Thymus (tissue), 11 donors: Measurements from ENCODE around the gene RHBDD2. TPM values are rescaled to one million over a fixed set of nuclear protein-coding genes. Genes with fewer than 3 reads are reported as not detected.
A peak's percentile ranks its signal among the peaks of the same experiment; 100 is the strongest.

Source experiments
- DNase-seq, 9 donors: peaks; one replicate each; pipeline ENCODE4 v3.0.0-alpha.2; 2013; ENCODE audit warnings: low spot score in 9 of 9, low read depth in 6 of 9, missing footprints in 1 of 9
- H3K27ac ChIP-seq, 2 donors: one replicate each; pipeline ENCODE4 v1.5.1; 2013; ENCODE audit warnings: control low read depth in 1 of 2, low read depth in 1 of 2, low read length in 1 of 2, mild to moderate bottlenecking in 1 of 2, moderate library complexity in 1 of 2
- H3K27me3 ChIP-seq, 2 donors: one replicate each; pipeline ENCODE4 v1.5.1; 2013; ENCODE audit warnings: low read length in 1 of 2; ENCODE audit not compliant: control insufficient read depth in 2 of 2, insufficient read depth in 1 of 2
- H3K36me3 ChIP-seq, 2 donors: one replicate each; pipeline ENCODE4 v1.5.1; 2013; ENCODE audit warnings: low read length in 1 of 2, mild to moderate bottlenecking in 1 of 2, moderate library complexity in 1 of 2; ENCODE audit not compliant: control insufficient read depth in 2 of 2, insufficient read depth in 2 of 2
- H3K4me1 ChIP-seq, 2 donors: one replicate each; pipeline ENCODE4 v1.5.1; 2013; ENCODE audit warnings: low read length in 2 of 2; ENCODE audit not compliant: control insufficient read depth in 2 of 2, insufficient read depth in 2 of 2
- H3K4me3 ChIP-seq, 2 donors: one replicate each; pipeline ENCODE4 v1.5.1; 2013; ENCODE audit warnings: low read length in 2 of 2, control low read depth in 1 of 2, mild to moderate bottlenecking in 1 of 2
- H3K9me3 ChIP-seq, 2 donors: one replicate each; pipeline ENCODE4 v1.5.1; 2013; ENCODE audit warnings: low read length in 1 of 2, mild to moderate bottlenecking in 1 of 2; ENCODE audit not compliant: control insufficient read depth in 2 of 2, insufficient read depth in 1 of 2
- WGBS: extraction: QIAGEN DNeasy Blood & Tissue Kit; methylation state at CpG from one replicate; pipeline ENCODE4 v1.1.7; 2013; 5-methylcytosine and 5-hydroxymethylcytosine counted together
- polyA plus RNA-seq: library from polyadenylated mRNA; stranded (reverse); fragments of 200-250 nt; gene quantifications from one replicate; pipeline ENCODE4 v1.2.3, GENCODE V29; 2013
- total RNA-seq: library from RNA; stranded (reverse); fragments of 120-200 nt; gene quantifications from one replicate; pipeline ENCODE4 v1.2.4, GENCODE V29; 2013
- donor health status: healthy.

Gene RHBDD2
- total and polyA plus RNA-seq, 2 donors, result 18.3 to 90.7 TPM

- H3K4me1 ChIP-seq, result peaks cover 19 to 20% of the 10 kb centered on the region in 2 donors
- WGBS, result 96% methylated on average over 11 of the region's 11 CpGs
- H3K9me3 ChIP-seq, result no peaks in the 10 kb centered on the region
- H3K4me3 ChIP-seq, result peak overlapping the region in 1 of 2 donors; percentile 86
- no peak overlapping the region for H3K27ac ChIP-seq
- no peaks in the 10 kb centered on the region for H3K27me3 ChIP-seq
- peaks cover 2 to 3% of the 10 kb centered on the region in 2 donors for H3K36me3 ChIP-seq
- DNase-seq, result no peak
Observed at GRCh38 chr7:75916685-75917634, 38.1 kb downstream of the RHBDD2 start.

GRCh38 chr7:75920431-75921161 is 41.8 kb downstream of the RHBDD2 start:
- peaks cover 12 to 16% of the 10 kb centered on the region in 2 donors for H3K4me1 ChIP-seq
- H3K36me3 ChIP-seq, result peaks cover 2 to 3% of the 10 kb centered on the region in 2 donors
- no peaks in the 10 kb centered on the region for H3K9me3 ChIP-seq
- DNase-seq, result no peak
- no peaks in the 10 kb centered on the region for H3K27me3 ChIP-seq
- H3K4me3 ChIP-seq, result no peak overlapping the region
- no peak overlapping the region for H3K27ac ChIP-seq
- 96% methylated on average over 19 of the region's 19 CpGs for WGBS

GRCh38 chr7:75921479-75921878 is 42.6 kb downstream of the RHBDD2 start:
- Histone ChIP-seq H3K27me3 (no peaks in the 10 kb centered on the region), H3K4me1 (peaks cover 5 to 9% of the 10 kb centered on the region in 2 donors), H3K36me3 (peaks cover 3 to 4% of the 10 kb centered on the region in 2 donors), H3K4me3 (no peak overlapping the region), H3K9me3 (no peaks in the 10 kb centered on the region), H3K27ac (no peak overlapping the region)
- WGBS, result 97% methylated on average over 14 of the region's 14 CpGs
- no peak for DNase-seq

GRCh38 chr7:75922966-75923603 is 44.3 kb downstream of the RHBDD2 start:
- H3K9me3 ChIP-seq, result no peaks in the 10 kb centered on the region
- H3K4me1 ChIP-seq, result peaks cover 6 to 14% of the 10 kb centered on the region in 2 donors
- WGBS, result 95% methylated on average over 9 of the region's 9 CpGs
- no peak overlapping the region for H3K4me3 ChIP-seq
- H3K27ac ChIP-seq, result no peak overlapping the region
- H3K27me3 ChIP-seq, result no peaks in the 10 kb centered on the region
- no peak for DNase-seq
- H3K36me3 ChIP-seq, result peaks cover 3 to 4% of the 10 kb centered on the region in 2 donors

GRCh38 chr7:75924256-75924655 is 45.4 kb downstream of the RHBDD2 start:
- no peak for DNase-seq
- Histone ChIP-seq H3K9me3 (peaks cover 0 to under 1% of the 10 kb centered on the region in 2 donors), H3K4me3 (no peak overlapping the region), H3K4me1 (peaks cover 16 to 26% of the 10 kb centered on the region in 2 donors), H3K27me3 (no peaks in the 10 kb centered on the region), H3K36me3 (peaks cover 3 to 4% of the 10 kb centered on the region in 2 donors), H3K27ac (no peak overlapping the region)
- WGBS, result 98% methylated on average over 2 of the region's 2 CpGs

GRCh38 chr7:75924889-75925288 is 46.1 kb downstream of the RHBDD2 start:
- peaks cover 22 to 32% of the 10 kb centered on the region in 2 donors for H3K4me1 ChIP-seq
- 95% methylated on average over 2 of the region's 2 CpGs for WGBS
- no peak overlapping the region for H3K4me3 ChIP-seq
- H3K9me3 ChIP-seq, result peaks cover 0 to 5% of the 10 kb centered on the region in 2 donors
- no peaks in the 10 kb centered on the region for H3K27me3 ChIP-seq
- H3K36me3 ChIP-seq, result peaks cover 3 to 4% of the 10 kb centered on the region in 2 donors
- no peak overlapping the region for H3K27ac ChIP-seq
- DNase-seq, result peak in 1 of 9 donors; percentile 25

GRCh38 chr7:75925717-75926435 is 47.0 kb downstream of the RHBDD2 start:
- H3K36me3 ChIP-seq, result peaks cover 2 to 3% of the 10 kb centered on the region in 2 donors
- H3K27ac ChIP-seq, result peak overlapping the region in 1 of 2 donors; percentile 32
- H3K9me3 ChIP-seq, result peaks cover 0 to 9% of the 10 kb centered on the region in 2 donors
- no peak for DNase-seq
- H3K27me3 ChIP-seq, result no peaks in the 10 kb centered on the region
- H3K4me1 ChIP-seq, result peaks cover 22 to 39% of the 10 kb centered on the region in 2 donors
- H3K4me3 ChIP-seq, result no peak overlapping the region
- 95% methylated on average over 10 of the region's 10 CpGs for WGBS

GRCh38 chr7:75928568-75928914 is 49.7 kb downstream of the RHBDD2 start:
- Histone ChIP-seq H3K27me3 (no peaks in the 10 kb centered on the region), H3K9me3 (peaks cover 0 to 9% of the 10 kb centered on the region in 2 donors), H3K27ac (peak overlapping the region; percentile 83 to 99), H3K4me3 (peak overlapping the region in 1 of 2 donors; percentile 4), H3K4me1 (peaks cover 32 to 59% of the 10 kb centered on the region in 2 donors), H3K36me3 (peaks cover 0 to 2% of the 10 kb centered on the region in 2 donors)
- peak; percentile 63 to 93 (median 80) for DNase-seq
- WGBS, result 15% methylated on average over 4 of the region's 4 CpGs
